HepG2 (cell line): ENCODE results near the gene SH3GL1. TPM values are rescaled to one million over a fixed set of nuclear protein-coding genes. Genes with fewer than 3 reads are reported as not detected.

Source experiments
- ATAC-seq: fragments of 200-7000 bp; cut with Tn5 transposase; 3 replicates; pipeline ENCODE4 v1.9.1; 2020; ENCODE audit warnings: mild to moderate bottlenecking, moderate library complexity
- BruUV-seq: library from RNA; stranded (reverse); fragments of 400-500 nt; replicated peaks from 2 replicates; lab custom pipeline; 2021; lab: Mats Ljungman, UMichigan
- CTCF ChIA-PET: fragments of 300-600 bp; formaldehyde crosslinking; extraction: SDS; loops from one replicate; lab custom pipeline; 2021; ENCODE audit warnings: low total read pairs, inconsistent platforms, low intra/inter-chr PET ratio; lab: Yijun Ruan, JAX
- POLR2A ChIA-PET: fragments of 350-600 bp; sonication (Branson Sonifier 250); formaldehyde crosslinking; loops from one replicate; lab custom pipeline; 2020; ENCODE audit warnings: antibody characterized with exemption, inconsistent platforms; lab: Yijun Ruan, JAX
- DNase-seq: peaks from one replicate; pipeline ENCODE4 v3.0.0-alpha.2; 2015; ENCODE audit warnings: low spot score
- FAIRE-seq: peaks from 3 replicates; lab custom pipeline; 2011; peaks lifted over from hg19 to GRCh38; lab: Jason Lieb, UNC
- H2AFZ ChIP-seq: one replicate; pipeline ENCODE4 v1.6.1; 2011; ENCODE audit warnings: low read length, inconsistent platforms
- H3K27ac ChIP-seq: fragments of 300-600 bp; 3 replicates; pipeline ENCODE4 v1.8.0; 2011; ENCODE audit warnings: mixed run types, mild to moderate bottlenecking, mixed read lengths, low read length, inconsistent platforms; ENCODE audit not compliant: insufficient read depth; ENCODE audit errors: extremely low read length
- H3K27me3 ChIP-seq, 2 experiments: fragments of 200-600 bp in 1 of 2; 2 replicates in 1 of 2; 3 replicates in 1 of 2; pipeline versions ENCODE4 v1.6.0 to v1.8.0; 2011; ENCODE audit warnings: low read length in 2 of 2, mild to moderate bottlenecking in 2 of 2, moderate library complexity in 2 of 2, inconsistent platforms in 1 of 2; ENCODE audit not compliant: insufficient read depth in 2 of 2, control insufficient read depth in 1 of 2
- H3K36me3 ChIP-seq, 2 experiments: fragments of 200-600 bp in 1 of 2; replicated peaks in 1 of 2; 2 replicates in 1 of 2; 3 replicates in 1 of 2; pipeline versions ENCODE4 v1.5.1 to v1.8.0; 2011; ENCODE audit warnings: low read length in 2 of 2, inconsistent platforms in 1 of 2; ENCODE audit not compliant: insufficient read depth in 2 of 2, control insufficient read depth in 1 of 2
- H3K4me1 ChIP-seq: 2 replicates; pipeline ENCODE4 v1.5.1; 2012; ENCODE audit warnings: low read length, inconsistent platforms; ENCODE audit not compliant: insufficient read depth
- H3K4me2 ChIP-seq: 2 replicates; pipeline ENCODE4 v1.6.0; 2011; ENCODE audit warnings: low read depth, low read length, inconsistent platforms
- H3K4me3 ChIP-seq, 3 experiments: fragments of 200-600 bp in 1 of 3; sonication (generic), shearing (Covaris generic) in 1 of 3; replicated peaks in 1 of 3; 2 replicates each; pipeline ENCODE4 v1.5.1; 2011 to 2016; ENCODE audit warnings: low read length in 3 of 3, inconsistent platforms in 2 of 3, low read depth in 2 of 3, mild to moderate bottlenecking in 2 of 3, control low read depth in 1 of 3, mixed read lengths in 1 of 3; ENCODE audit not compliant: insufficient read depth in 1 of 3
- H3K79me2 ChIP-seq: one replicate; pipeline ENCODE4 v1.6.1; 2011; ENCODE audit warnings: low read length, inconsistent platforms; ENCODE audit not compliant: insufficient read depth
- H3K9ac ChIP-seq: 2 replicates; pipeline ENCODE4 v1.6.0; 2011; ENCODE audit warnings: mild to moderate bottlenecking, low read depth, low read length, inconsistent platforms; ENCODE audit not compliant: insufficient read depth
- H3K9me3 ChIP-seq: 2 replicates; pipeline ENCODE4 v1.5.1; 2012; ENCODE audit warnings: mild to moderate bottlenecking, low read length
- H4K20me1 ChIP-seq: 2 replicates; pipeline ENCODE4 v1.6.0; 2011; ENCODE audit warnings: inconsistent platforms, mild to moderate bottlenecking, low read length, moderate library complexity; ENCODE audit not compliant: insufficient read depth
- CTCF ChIP-seq: sonication (generic); formaldehyde crosslinking; IDR thresholded peaks from 2 replicates; pipeline ENCODE4 v1.5.0; 2020; ENCODE audit warnings: mild to moderate bottlenecking, missing genetic modification reagents, moderate library complexity
- PCBP1 ChIP-seq: fragments of 200-400 bp; formaldehyde crosslinking; IDR thresholded peaks from 2 replicates; pipeline ENCODE4 v1.6.1; 2017; ENCODE audit warnings: mild to moderate bottlenecking, low read depth, low read length, borderline replicate concordance
- RAD21 ChIP-seq: fragments of 450-650 bp; formaldehyde crosslinking; IDR thresholded peaks from 2 replicates; pipeline ENCODE4 v1.5.0; 2020; ENCODE audit warnings: mild to moderate bottlenecking
- STAG1 ChIP-seq: sonication (generic); formaldehyde crosslinking; IDR thresholded peaks from 2 replicates; pipeline ENCODE4 v1.4.0; 2020; ENCODE audit warnings: missing genetic modification reagents
- ZBTB33 ChIP-seq: sonication (generic); formaldehyde crosslinking; IDR thresholded peaks from 2 replicates; pipeline ENCODE4 v1.4.0; 2020; ENCODE audit warnings: missing genetic modification reagents
- ZBTB38 ChIP-seq: sonication (generic); formaldehyde crosslinking; IDR thresholded peaks from 2 replicates; pipeline ENCODE4 v1.5.1; 2020; ENCODE audit warnings: mild to moderate bottlenecking, missing genetic modification reagents
- ZNF574 ChIP-seq: sonication (generic); formaldehyde crosslinking; IDR thresholded peaks from 2 replicates; pipeline ENCODE4 v1.4.0; 2020; ENCODE audit warnings: missing genetic modification reagents
- WGBS: methylation state at CpG from one replicate; pipeline ENCODE4 v1.1.6; 2017; ENCODE audit warnings: low lambda C conversion rate; 5-methylcytosine and 5-hydroxymethylcytosine counted together
- in situ Hi-C: cut with HindIII; loops from 2 replicates; pipeline ENCODE4 v1.10.0; 2017; ENCODE audit warnings: low pct_unique_long_range_greater_than_20kb; ENCODE audit not compliant: extremely low pct_ligation_motif_present
- intact Hi-C: fragments of 100-400 bp; cut with micrococcal nuclease; formaldehyde crosslinking; loops from one replicate; pipeline ENCODE4 v1.10.0; 2022; ENCODE audit not compliant: unreplicated experiment
- polyA plus RNA-seq, 8 experiments: library from polyadenylated mRNA; depleted of rRNA in 3 of 8; stranded (reverse) in 7 of 8; unstranded in 1 of 8; fragments of >200 nt; fragmentation: Illumina TruSeq in 4 of 8; extraction: Trizol in 4 of 8; gene quantifications; 2 replicates each; pipeline versions ENCODE4 v1.2.1 to v1.2.3, GENCODE V29; 2011 to 2016; ENCODE audit warnings: low read depth in 4 of 8, missing spikeins in 1 of 8, mixed read lengths in 1 of 8; ENCODE audit not compliant: insufficient read depth in 1 of 8
- total RNA-seq, 5 experiments: library from RNA; depleted of rRNA; stranded (reverse); fragments of >200 nt; fragmentation: Illumina TruSeq; extraction: Trizol; gene quantifications; 2 replicates each; pipeline ENCODE4 v1.2.3, GENCODE V29; 2016; ENCODE audit warnings: low read depth in 1 of 5
- TF ChIP-seq, protein P1 (sequence below), 2 experiments: sonication (generic) in 1 of 2; formaldehyde crosslinking in 1 of 2; IDR thresholded peaks; 2 replicates each; pipeline versions ENCODE4 v1.4.0 to v1.6.1; 2016 to 2020; ENCODE audit warnings: borderline replicate concordance in 1 of 2, low read depth in 1 of 2, mild to moderate bottlenecking in 1 of 2, missing genetic modification reagents in 1 of 2

Gene SH3GL1
- total and polyA plus RNA-seq, 2 of the 13 experiments (the other 11 are each of a cell fraction or from before 2014, with no cell fraction given), result 33.0 to 45.1 TPM

DNA sequence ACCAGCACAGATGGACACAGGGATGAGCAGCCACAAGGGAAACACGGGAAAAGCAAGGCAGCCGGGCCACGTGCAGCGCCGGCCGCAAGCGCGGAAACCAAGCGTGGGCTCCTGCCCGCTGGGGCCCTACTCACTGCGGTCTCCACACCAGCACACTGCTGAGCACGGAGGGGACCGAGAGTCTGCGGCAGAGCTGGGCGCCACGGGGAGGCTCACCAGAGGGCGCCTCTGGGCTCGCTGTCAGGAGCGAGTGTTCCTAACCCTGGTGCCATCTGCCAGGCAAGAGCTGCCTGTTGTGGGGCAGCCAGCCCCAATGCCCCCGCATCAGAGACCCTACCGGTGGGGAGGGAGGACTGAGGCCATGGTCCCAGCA lies 30.5 kb downstream of the SH3GL1 start:
- no TSS peak for BruUV-seq
- H3K4me1 ChIP-seq, result peaks cover 15% of the 10 kb centered on the region
- DNase-seq, result no peak
- no peak overlapping the region for H3K4me3 ChIP-seq
- H2AFZ ChIP-seq, result no peak overlapping the region
- no peak overlapping the region for H3K27ac ChIP-seq
- no peak overlapping the region for H3K4me2 ChIP-seq
- WGBS, result 91% methylated on average over 18 of the region's 21 CpGs
- H4K20me1 ChIP-seq, result no peaks in the 10 kb centered on the region; the same call in 1 of the 2 replicates
- H3K9ac ChIP-seq, result no peak overlapping the region
- peaks cover 40% of the 10 kb centered on the region for H3K79me2 ChIP-seq
- in situ Hi-C loops (no loop called here), intact Hi-C loops (no loop called here)
- CTCF ChIA-PET, result interaction anchor here (0.7 to 0.9 kb wide), 2 partner anchors 16 to 30 kb away, joined by 3 read pairs; no protein-coding TSS in a partner anchor
- H3K9me3 ChIP-seq, result no peaks in the 10 kb centered on the region
- POLR2A ChIA-PET, result interaction anchor here (1.0 kb wide), 1 partner anchor 30 kb away, joined by 3 read pairs; the partner anchor contains the start of gene SH3GL1
- no peak for ATAC-seq
- no peak for FAIRE-seq
- no peaks in the 10 kb centered on the region for H3K27me3 ChIP-seq
- peaks cover 18 to 45% of the 10 kb centered on the region in 2 experiments; a peak in 4 of 5 replicates for H3K36me3 ChIP-seq
- TF ChIP-seq RAD21 (CRISPR knock-in tag) (0 out of 2 replicates have a peak, but pooled peaks have one; percentile 35), ZBTB38 (peak; percentile 62; the same call in 1 of the 2 replicates), ZNF574 (peak; percentile 74), PCBP1 (no peak), CTCF (CRISPR knock-in tag) (peak; percentile 55), ZBTB33 (CRISPR knock-in tag) (peak; percentile 99), STAG1 (CRISPR knock-in tag) (peak; percentile 56)
- TF ChIP-seq, protein P1, sequence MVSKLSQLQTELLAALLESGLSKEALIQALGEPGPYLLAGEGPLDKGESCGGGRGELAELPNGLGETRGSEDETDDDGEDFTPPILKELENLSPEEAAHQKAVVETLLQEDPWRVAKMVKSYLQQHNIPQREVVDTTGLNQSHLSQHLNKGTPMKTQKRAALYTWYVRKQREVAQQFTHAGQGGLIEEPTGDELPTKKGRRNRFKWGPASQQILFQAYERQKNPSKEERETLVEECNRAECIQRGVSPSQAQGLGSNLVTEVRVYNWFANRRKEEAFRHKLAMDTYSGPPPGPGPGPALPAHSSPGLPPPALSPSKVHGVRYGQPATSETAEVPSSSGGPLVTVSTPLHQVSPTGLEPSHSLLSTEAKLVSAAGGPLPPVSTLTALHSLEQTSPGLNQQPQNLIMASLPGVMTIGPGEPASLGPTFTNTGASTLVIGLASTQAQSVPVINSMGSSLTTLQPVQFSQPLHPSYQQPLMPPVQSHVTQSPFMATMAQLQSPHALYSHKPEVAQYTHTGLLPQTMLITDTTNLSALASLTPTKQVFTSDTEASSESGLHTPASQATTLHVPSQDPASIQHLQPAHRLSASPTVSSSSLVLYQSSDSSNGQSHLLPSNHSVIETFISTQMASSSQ (IDR thresholded peaks at IDR 0.05; ENCODE audit: low read depth), result no peak
- TF ChIP-seq, protein P1 (CRISPR knock-in tag; IDR thresholded peaks at IDR 0.05; ENCODE audit: borderline replicate concordance), result no peak
